ENCODE measurements around the gene SGTB. TPM values are rescaled to one million over a fixed set of nuclear protein-coding genes. Genes with fewer than 3 reads are reported as not detected.

Gene SGTB
- 5.5 and 7.3 TPM in 2 replicates for total RNA-seq
- 4.9 TPM for total RNA-seq (2013)
- polyA plus RNA-seq: 1.8 and 2.7 TPM in 2 replicates
- polyA minus RNA-seq: 1.7 and 3.2 TPM in 2 replicates

- no peaks in the 10 kb centered on the region for H3K9me3 ChIP-seq (ENCODE audit: control extremely low read depth in 1 of 3, control insufficient read depth in 2 of 3, insufficient read depth in 1 of 3, low read length in 2 of 3)
- H3K4me1 ChIP-seq (ENCODE audit: control insufficient read depth in 2 of 2, insufficient read depth in 2 of 2, low read length in 2 of 2): peaks cover 12 to 13% of the 10 kb centered on the region in 2 donors
- peak within 1 kb of the TSS; percentile 77 to 96 (median 87) for H3K4me3 ChIP-seq (ENCODE audit: control extremely low read depth in 1 of 5, extremely low read depth in 1 of 5, insufficient read depth in 1 of 5, low read depth in 2 of 5, low read length in 4 of 5)
- peak within 1 kb of the TSS; percentile 97 for H3K9ac ChIP-seq (ENCODE audit: low read length)
- Mint-ChIP-seq H3K4me3 (peak within 1 kb of the TSS; percentile 91), H3K4me1 (peaks cover 24% of the 10 kb centered on the region), H3K9me3 (ENCODE audit: insufficient read depth) (no peaks in the 10 kb centered on the region), H3K27me3 (no peaks in the 10 kb centered on the region), H3K27ac (peak within 1 kb of the TSS; percentile 83)
- H2AFZ ChIP-seq (ENCODE audit: insufficient read depth, low read depth, low read length, poor library complexity, severe bottlenecking): peak within 1 kb of the TSS; percentile 97
- H3K4me2 ChIP-seq (replicated peaks; ENCODE audit: low read depth, low read length, poor library complexity, severe bottlenecking): peak within 1 kb of the TSS; percentile 99
- no peak for TF ChIP-seq EZH2 (IDR thresholded peaks at IDR 0.05; ENCODE audit: borderline replicate concordance, insufficient read depth, low read depth, low read length, poor library complexity, severe bottlenecking)
- H3K27ac ChIP-seq (ENCODE audit: low read length in 2 of 2): peak within 1 kb of the TSS; percentile 23 to 83
- ChIA-PET CTCF (interaction anchor here (0.6 kb wide), 1 partner anchor 70 kb away, joined by 3 read pairs; no protein-coding TSS in a partner anchor), POLR2A (interaction anchor here (1.3 kb wide), 2 partner anchors 159 to 204 kb away, joined by 3 to 6 read pairs; partner anchors contain the start of genes CENPK, ERBIN and PPWD1)
- peaks cover 14% of the 10 kb centered on the region for H3K79me2 ChIP-seq (ENCODE audit: control insufficient read depth, insufficient read depth, low read length)
- H3K36me3 ChIP-seq (replicated peaks in 1 of 2; ENCODE audit: control extremely low read depth in 1 of 2, control insufficient read depth in 1 of 2, extremely low read depth in 1 of 2, insufficient read depth in 2 of 2, low read length in 1 of 2): peaks cover 1 to 3% of the 10 kb centered on the region in 2 experiments
- no peaks in the 10 kb centered on the region for H4K20me1 ChIP-seq (ENCODE audit: control insufficient read depth, insufficient read depth, low read length, poor library complexity, severe bottlenecking)
- DNase-seq (peak; percentile 86), ATAC-seq (ENCODE audit: low read depth) (peak; percentile 98)
- intact Hi-C loops (cut with micrococcal nuclease): loop anchor here (1.0 to 10.0 kb wide), 7 partner anchors 98 to 1493 kb away; partner anchors contain the start of genes CENPK, CWC27, PPWD1 and SREK1
- H3K27me3 ChIP-seq (replicated peaks in 1 of 4; ENCODE audit: control extremely low read depth in 1 of 4, control insufficient read depth in 3 of 4, insufficient read depth in 4 of 4, low read length in 3 of 4): no peaks in the 10 kb centered on the region
- under 1% methylated on average over 92 of the region's 92 CpGs for WGBS (ENCODE audit: insufficient coverage)
Measured at GRCh38 chr5:65721720-65722574, at the start of gene SGTB, which contains the start of gene NLN. TSS of gene SGTB (minus strand) at chr5:65722109. CDS start at chr5:65720807, 1,302 bp downstream. TSS of gene NLN (plus strand) at chr5:65722205. CDS start at chr5:65722374, 169 bp downstream.

GRCh38 chr5:65771266-65771665 is 49.4 kb upstream of the SGTB start:
- DNase-seq (no peak), ATAC-seq (ENCODE audit: low read depth) (no peak)
- H3K36me3 ChIP-seq (replicated peaks in 1 of 2; ENCODE audit: control extremely low read depth in 1 of 2, control insufficient read depth in 1 of 2, extremely low read depth in 1 of 2, insufficient read depth in 2 of 2, low read length in 1 of 2): no peaks in the 10 kb centered on the region
- H2AFZ ChIP-seq (ENCODE audit: insufficient read depth, low read depth, low read length, poor library complexity, severe bottlenecking): no peak overlapping the region
- Mint-ChIP-seq H3K4me3 (no peak overlapping the region), H3K9me3 (ENCODE audit: insufficient read depth) (no peaks in the 10 kb centered on the region), H3K4me1 (no peaks in the 10 kb centered on the region), H3K27me3 (no peaks in the 10 kb centered on the region), H3K27ac (no peak overlapping the region)
- no CpG with 5 or more reads among the region's 2 CpGs for WGBS (ENCODE audit: insufficient coverage)
- H3K4me3 ChIP-seq (ENCODE audit: control extremely low read depth in 1 of 5, extremely low read depth in 1 of 5, insufficient read depth in 1 of 5, low read depth in 2 of 5, low read length in 4 of 5): no peak overlapping the region
- no peaks in the 10 kb centered on the region for H4K20me1 ChIP-seq (ENCODE audit: control insufficient read depth, insufficient read depth, low read length, poor library complexity, severe bottlenecking)
- TF ChIP-seq EZH2 (IDR thresholded peaks at IDR 0.05; ENCODE audit: borderline replicate concordance, insufficient read depth, low read depth, low read length, poor library complexity, severe bottlenecking) (no peak), CTCF (IDR thresholded peaks at IDR 0.05) (no peak)
- ChIA-PET POLR2A (no interaction called here), CTCF (no interaction called here)
- peaks cover 0 to 7% (median 0%) of the 10 kb centered on the region in 3 donors for H3K9me3 ChIP-seq (ENCODE audit: control extremely low read depth in 1 of 3, control insufficient read depth in 2 of 3, insufficient read depth in 1 of 3, low read length in 2 of 3)
- H3K27ac ChIP-seq (ENCODE audit: low read length in 2 of 2): no peak overlapping the region
- no peaks in the 10 kb centered on the region for H3K79me2 ChIP-seq (ENCODE audit: control insufficient read depth, insufficient read depth, low read length)
- no peaks in the 10 kb centered on the region for H3K4me1 ChIP-seq (ENCODE audit: control insufficient read depth in 2 of 2, insufficient read depth in 2 of 2, low read length in 2 of 2)
- H3K4me2 ChIP-seq (replicated peaks; ENCODE audit: low read depth, low read length, poor library complexity, severe bottlenecking): no peak overlapping the region
- no peaks in the 10 kb centered on the region for H3K27me3 ChIP-seq (replicated peaks in 1 of 4; ENCODE audit: control extremely low read depth in 1 of 4, control insufficient read depth in 3 of 4, insufficient read depth in 4 of 4, low read length in 3 of 4)
- intact Hi-C loops (cut with micrococcal nuclease): no loop called here
- H3K9ac ChIP-seq (ENCODE audit: low read length): no peak overlapping the region
